Activated naive CD8-positive, alpha-beta T cell treated with anti-CD3 and anti-CD28 coated beads for 36 hours (primary cell): ENCODE measurements around the gene TGIF2. TPM values are rescaled to one million over a fixed set of nuclear protein-coding genes. Genes with fewer than 3 reads are reported as not detected.
"Not testable (repeated sequence)": the region's sequence is repeated elsewhere in the genome, so short reads cannot be mapped to it uniquely, and the experiment has no call there.

Experiments used
- DNase-seq: peaks from one replicate; pipeline ENCODE4 v3.0.0; 2021
- H3K27ac Mint-ChIP-seq: one replicate; pipeline ENCODE4 v1.8.0; 2022; ENCODE audit warnings: mild to moderate bottlenecking, moderate library complexity, mixed read lengths
- H3K27me3 Mint-ChIP-seq: one replicate; pipeline ENCODE4 v1.8.0; 2022; ENCODE audit warnings: mild to moderate bottlenecking, mixed read lengths
- H3K36me3 Mint-ChIP-seq: one replicate; pipeline ENCODE4 v1.8.0; 2021; ENCODE audit warnings: mild to moderate bottlenecking, mixed read lengths
- H3K4me1 Mint-ChIP-seq: one replicate; pipeline ENCODE4 v1.8.0; 2021; ENCODE audit warnings: mixed read lengths
- H3K4me3 Mint-ChIP-seq: one replicate; pipeline ENCODE4 v1.8.0; 2022; ENCODE audit warnings: mild to moderate bottlenecking, moderate library complexity, mixed read lengths
- H3K9me3 Mint-ChIP-seq: one replicate; pipeline ENCODE4 v1.8.0; 2022; ENCODE audit warnings: mixed read lengths
- total RNA-seq, 2 experiments: library from RNA; stranded (reverse); gene quantifications; one replicate each; pipeline ENCODE4 v1.2.3, GENCODE V29; 2021

TGIF2 gene
- total RNA-seq, 2 experiments from 2014 or later, result 52.1 to 54.0 TPM

DNA sequence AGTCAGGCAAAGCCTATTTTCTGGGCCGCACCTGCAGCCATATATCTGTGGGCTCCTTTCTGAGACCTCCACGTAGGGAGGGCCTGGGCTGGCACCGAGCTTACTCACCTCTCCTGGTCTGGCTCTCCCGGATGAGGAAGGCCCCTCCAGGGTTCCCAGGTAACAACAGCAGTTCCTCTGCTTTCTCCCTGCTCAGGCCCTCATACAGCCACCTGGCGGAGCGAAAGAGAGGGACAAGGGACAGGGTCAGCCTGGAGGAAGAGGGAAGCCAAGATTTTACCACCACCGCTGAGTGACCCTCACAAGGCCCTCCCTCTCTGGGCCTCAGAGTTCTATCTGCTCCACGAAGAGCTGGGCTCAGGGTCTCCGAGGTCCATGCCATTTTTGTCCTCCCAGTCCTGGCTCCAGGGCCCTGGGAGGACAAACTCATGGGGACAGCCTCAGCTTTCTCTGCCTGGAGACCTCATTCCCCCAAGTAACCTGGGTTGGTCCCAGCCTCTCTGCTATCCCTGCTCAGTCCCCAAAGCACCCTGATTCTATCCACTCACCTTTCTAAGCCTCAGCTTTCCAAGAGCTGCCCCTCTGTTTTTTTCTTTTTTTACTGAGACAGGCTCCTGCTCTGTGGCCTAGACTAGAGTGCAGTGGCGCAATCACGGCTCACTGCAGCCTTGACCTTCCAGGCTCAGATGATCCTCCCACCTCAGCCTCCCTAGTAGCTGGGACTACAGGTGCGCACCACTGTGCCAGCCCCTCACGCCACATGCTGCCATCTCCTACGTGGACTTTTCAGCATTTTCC, 59.3 kb downstream of the TGIF2 start:
- DNase-seq, result no peak
- H3K27ac Mint-ChIP-seq, result peak overlapping the region; percentile 72
- H3K4me3 Mint-ChIP-seq, result no peak overlapping the region
- H3K4me1 Mint-ChIP-seq, result peaks cover 36% of the 10 kb centered on the region
- peaks cover 35% of the 10 kb centered on the region for H3K36me3 Mint-ChIP-seq
- H3K27me3 Mint-ChIP-seq, result no peaks in the 10 kb centered on the region
- no peaks in the 10 kb centered on the region for H3K9me3 Mint-ChIP-seq

DNA sequence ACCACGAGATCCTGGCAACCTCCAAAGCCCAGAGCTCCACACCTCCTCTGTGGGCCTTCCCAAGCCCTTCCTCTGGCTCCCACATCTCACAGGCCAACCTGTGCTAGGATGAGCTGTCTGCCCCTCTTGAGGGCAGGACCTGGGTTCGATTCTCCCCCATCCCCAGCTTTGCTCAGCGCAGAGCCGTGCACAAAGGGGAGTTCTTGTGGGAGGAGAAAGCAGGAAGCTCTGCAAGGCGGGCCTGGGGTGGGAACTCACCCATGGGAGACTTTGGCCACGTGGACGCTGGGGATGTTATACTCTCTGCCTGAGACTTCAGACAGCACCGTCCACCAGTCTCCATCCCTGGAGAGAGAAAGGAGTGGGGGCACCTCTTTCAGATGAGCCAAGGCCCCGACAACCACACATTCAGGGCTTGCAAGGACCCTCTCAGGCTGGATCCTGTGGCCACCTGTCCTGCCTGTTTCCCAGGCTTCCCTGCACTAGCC, 59.9 kb downstream of the TGIF2 start:
- no peak for DNase-seq
- Mint-ChIP-seq H3K36me3 (peaks cover 32% of the 10 kb centered on the region), H3K9me3 (no peaks in the 10 kb centered on the region), H3K4me3 (no peak overlapping the region), H3K27ac (peak overlapping the region; percentile 72), H3K27me3 (no peaks in the 10 kb centered on the region), H3K4me1 (peaks cover 31% of the 10 kb centered on the region)

DNA sequence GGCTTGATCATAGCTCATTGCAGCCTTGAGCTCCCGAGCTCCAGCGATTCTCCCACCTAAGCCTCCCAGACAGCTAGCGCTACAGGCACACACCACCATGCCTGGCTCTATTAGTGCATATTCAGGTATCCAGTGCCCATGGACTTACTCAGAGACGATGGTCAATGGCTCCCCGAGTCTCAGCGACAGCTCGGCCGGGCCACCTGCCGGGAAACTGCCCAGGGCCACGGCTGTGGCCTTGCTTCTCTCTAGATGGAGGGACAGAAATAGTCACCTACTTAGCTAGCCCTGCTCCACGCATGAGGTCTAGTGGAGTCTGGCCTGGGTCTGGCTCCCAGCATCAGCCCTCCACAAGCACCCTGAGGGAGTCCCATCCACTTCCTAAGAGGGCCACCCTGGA, 60.9 kb downstream of the TGIF2 start:
- no peaks in the 10 kb centered on the region for H3K27me3 Mint-ChIP-seq
- no peak overlapping the region for H3K4me3 Mint-ChIP-seq
- DNase-seq, result no peak
- peaks cover 35% of the 10 kb centered on the region for H3K36me3 Mint-ChIP-seq
- peaks cover 27% of the 10 kb centered on the region for H3K4me1 Mint-ChIP-seq
- no peak overlapping the region for H3K27ac Mint-ChIP-seq
- no peaks in the 10 kb centered on the region for H3K9me3 Mint-ChIP-seq

GRCh38 chr20:36638876-36639400, 65.5 kb downstream of the TGIF2 start:
- Mint-ChIP-seq H3K4me1 (peaks cover 26% of the 10 kb centered on the region), H3K36me3 (peaks cover 42% of the 10 kb centered on the region), H3K27ac (peak overlapping the region; percentile 23)
- not testable (repeated sequence) for DNase-seq, H3K27me3 Mint-ChIP-seq, H3K9me3 Mint-ChIP-seq, H3K4me3 Mint-ChIP-seq

GRCh38 chr20:36641506-36641843, 68.1 kb downstream of the TGIF2 start:
- no peak for DNase-seq
- H3K4me1 Mint-ChIP-seq, result peaks cover 41% of the 10 kb centered on the region
- H3K4me3 Mint-ChIP-seq, result no peak overlapping the region
- H3K27ac Mint-ChIP-seq, result peak overlapping the region; percentile 67
- H3K9me3 Mint-ChIP-seq, result no peaks in the 10 kb centered on the region
- H3K36me3 Mint-ChIP-seq, result peaks cover 51% of the 10 kb centered on the region
- no peaks in the 10 kb centered on the region for H3K27me3 Mint-ChIP-seq

GRCh38 chr20:36642136-36642535, 68.7 kb downstream of the TGIF2 start:
- no peaks in the 10 kb centered on the region for H3K27me3 Mint-ChIP-seq
- peaks cover 46% of the 10 kb centered on the region for H3K4me1 Mint-ChIP-seq
- no peaks in the 10 kb centered on the region for H3K9me3 Mint-ChIP-seq
- peak overlapping the region; percentile 97 for H3K27ac Mint-ChIP-seq
- DNase-seq, result no peak
- peaks cover 50% of the 10 kb centered on the region for H3K36me3 Mint-ChIP-seq
- H3K4me3 Mint-ChIP-seq, result peak overlapping the region; percentile 98

Other genes with a start within 250 kb of the TGIF2 start
- gene MYL9, start 32.1 kb upstream of the TGIF2 start, total RNA-seq, result under 1 TPM in 1 of 2 experiments, not detected in 1; 0.12 TPM
- gene RAB5IF, start 32.2 kb downstream of the TGIF2 start, total RNA-seq, result 100 to 1,000 TPM; 124 to 127 TPM
- gene SLA2, start 72.6 kb downstream of the TGIF2 start, total RNA-seq, result 10 to 100 TPM; 70.6 to 73.4 TPM
- 10 to 100 TPM; 16.3 to 17.1 TPM for gene NDRG3, start 172.5 kb downstream of the TGIF2 start, total RNA-seq
- 10 to 100 TPM; 19.9 to 21.8 TPM for gene DSN1, start 200.2 kb downstream of the TGIF2 start, total RNA-seq